ENCODE results near the gene SLC7A6OS.

SLC7A6OS gene

DNA sequence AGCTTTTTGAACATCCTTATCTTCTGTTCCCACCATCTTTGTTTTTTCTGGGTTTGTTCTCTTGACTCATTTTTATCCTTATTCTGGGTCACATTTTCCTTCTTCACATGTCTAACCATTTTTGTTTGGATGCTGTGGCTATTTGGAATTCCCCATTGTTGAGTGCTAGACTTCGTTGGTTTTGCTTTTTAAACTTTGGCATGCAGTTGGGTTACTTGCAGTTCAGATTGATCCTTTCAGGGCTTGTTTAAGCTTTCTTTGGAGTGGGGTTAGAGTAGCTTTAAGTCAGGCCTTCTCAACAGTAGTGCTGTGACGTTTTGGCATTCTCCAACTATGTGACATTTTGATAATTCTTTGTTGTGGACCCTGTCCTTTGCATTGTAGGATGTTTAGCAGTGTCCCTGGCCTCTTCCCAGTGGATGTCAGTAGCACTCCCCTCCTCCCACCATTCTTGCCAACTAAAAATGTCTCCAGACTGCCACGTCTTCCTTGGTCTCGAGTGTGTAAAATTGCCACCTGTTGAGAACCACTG is 21.2 kb upstream of the SLC7A6OS start:
- DNase-seq (ENCODE audit: low spot score in 2 of 2): no peak
- no peaks in the 10 kb centered on the region for H3K27me3 ChIP-seq (ENCODE audit: low read depth)
- no peaks in the 10 kb centered on the region for H3K9me3 ChIP-seq
- in situ Hi-C loops (cut with MboI; ENCODE audit: low sequenced_read_pairs): no loop called here
- H3K4me3 ChIP-seq: no peak overlapping the region
- peaks cover 57% of the 10 kb centered on the region for H3K36me3 ChIP-seq (replicated peaks)
- H3K4me1 ChIP-seq: peaks cover 2% of the 10 kb centered on the region

DNA sequence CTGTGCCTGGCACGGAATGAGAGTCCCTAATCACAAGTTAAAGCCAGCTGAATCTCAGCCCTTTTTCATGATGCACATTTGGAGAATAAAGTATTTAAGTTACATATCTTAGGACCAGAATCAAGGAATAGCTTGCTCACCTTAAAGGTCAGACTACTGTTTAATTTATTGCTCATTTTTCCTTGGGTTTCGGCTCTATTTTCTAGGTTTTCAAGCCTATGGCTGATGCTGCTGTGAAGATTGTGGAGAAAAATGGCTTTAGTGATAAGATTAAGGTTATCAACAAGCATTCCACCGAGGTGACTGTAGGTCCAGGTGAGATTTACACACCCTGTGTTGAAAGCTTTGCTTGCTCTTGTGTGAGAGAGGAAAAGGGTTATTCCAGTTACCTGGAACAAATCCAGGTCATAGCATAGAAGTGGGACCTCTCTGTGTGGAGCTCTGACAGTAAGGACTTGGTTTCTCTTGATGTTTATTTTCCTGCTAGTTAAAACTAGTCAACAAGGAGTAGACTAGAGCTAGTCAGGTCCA is 18.2 kb upstream of the SLC7A6OS start:
- Histone ChIP-seq H3K36me3 (replicated peaks) (peaks cover 69% of the 10 kb centered on the region), H3K4me1 (peaks cover 2% of the 10 kb centered on the region)
- in situ Hi-C loops (cut with MboI; ENCODE audit: low sequenced_read_pairs): loop anchor here (5.0 kb wide), 1 partner anchor 67 kb away; the partner anchor contains the start of gene SLC7A6

DNA sequence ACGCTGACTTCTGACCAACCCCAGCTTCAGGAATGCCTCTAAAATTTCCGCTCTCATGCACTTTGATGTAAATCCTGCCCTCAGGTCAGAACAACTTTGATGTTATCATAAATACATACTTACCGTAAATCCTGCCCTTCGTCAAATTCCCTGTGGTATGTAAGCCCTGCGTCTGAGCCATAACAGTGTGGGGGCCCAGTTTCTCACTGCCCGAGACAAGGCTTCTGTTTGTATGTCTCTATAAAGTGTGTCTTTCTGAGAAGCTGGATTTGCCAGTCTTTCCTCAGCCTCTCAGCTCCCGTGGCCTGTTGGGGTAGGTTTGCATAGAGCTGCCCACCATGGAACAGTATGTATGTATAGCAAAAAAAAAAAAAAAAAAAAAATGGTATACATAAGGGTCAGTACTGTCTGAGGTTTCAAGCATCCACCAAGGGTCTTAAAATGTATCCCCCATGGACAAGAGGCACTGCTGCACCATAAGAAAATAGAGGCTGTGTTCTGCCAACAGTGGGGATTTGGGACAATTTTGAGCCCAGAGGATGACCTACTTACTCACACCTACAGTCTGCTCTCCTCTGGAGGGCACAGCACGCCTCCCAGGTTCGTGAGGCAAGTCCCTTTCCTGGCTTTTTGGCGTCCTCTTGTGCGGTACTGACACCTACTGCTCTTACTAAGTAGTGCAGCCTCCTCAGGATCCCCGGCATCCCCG is 17.6 kb upstream of the SLC7A6OS start:
- peaks cover 2% of the 10 kb centered on the region for H3K4me1 ChIP-seq

More for the DNA sequence above, 18.2 kb upstream of the SLC7A6OS start:
- no peak overlapping the region for H3K4me3 ChIP-seq
- H3K9me3 ChIP-seq: no peaks in the 10 kb centered on the region
- DNase-seq (ENCODE audit: low spot score in 2 of 2): no peak
- H3K27me3 ChIP-seq (ENCODE audit: low read depth): no peaks in the 10 kb centered on the region

DNA sequence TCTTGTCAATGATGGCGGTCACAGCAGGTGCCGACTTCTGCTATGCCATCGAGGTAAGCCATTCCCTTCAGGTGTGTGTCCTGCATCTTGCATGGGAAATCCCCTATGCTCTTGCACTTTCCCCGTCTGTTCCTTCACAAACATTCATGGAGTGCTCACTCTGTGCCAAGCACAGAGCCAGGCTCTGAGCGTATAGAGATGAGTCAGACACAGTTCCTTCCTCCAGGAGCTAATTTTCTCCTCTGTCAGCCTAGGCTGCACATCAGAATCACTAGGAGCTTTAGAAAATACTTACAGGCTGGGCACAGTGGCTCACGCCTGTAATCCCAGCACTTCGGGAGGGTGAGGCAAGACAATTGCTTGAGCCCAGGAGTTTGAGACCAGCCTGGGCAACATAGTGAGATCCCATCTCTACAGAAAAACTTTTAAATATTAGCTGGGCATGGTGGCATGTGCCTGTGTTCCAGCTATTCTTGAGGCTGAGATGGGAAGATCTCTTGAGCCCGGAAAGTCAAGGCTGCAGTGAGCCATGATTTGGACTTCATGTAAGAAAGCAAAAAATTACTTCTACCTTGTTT is 14.1 kb upstream of the SLC7A6OS start:
- Histone ChIP-seq H3K36me3 (replicated peaks) (peaks cover 62% of the 10 kb centered on the region), H3K4me3 (no peak overlapping the region), H3K27me3 (ENCODE audit: low read depth) (no peaks in the 10 kb centered on the region), H3K9me3 (no peaks in the 10 kb centered on the region), H3K4me1 (peaks cover 2% of the 10 kb centered on the region)
- DNase-seq (ENCODE audit: low spot score in 2 of 2): no peak
- in situ Hi-C loops (cut with MboI; ENCODE audit: low sequenced_read_pairs): loop anchor here (5.0 kb wide), 1 partner anchor 63 kb away; the partner anchor contains the start of gene SLC7A6

More for the DNA sequence above, 17.6 kb upstream of the SLC7A6OS start:
- in situ Hi-C loops (cut with MboI; ENCODE audit: low sequenced_read_pairs): loop anchor here (5.0 kb wide), 1 partner anchor 66 kb away; the partner anchor contains the start of gene SLC7A6
- peaks cover 70% of the 10 kb centered on the region for H3K36me3 ChIP-seq (replicated peaks)
- no peak overlapping the region for H3K4me3 ChIP-seq
- H3K9me3 ChIP-seq: no peaks in the 10 kb centered on the region
- H3K27me3 ChIP-seq (ENCODE audit: low read depth): no peaks in the 10 kb centered on the region
- peak; percentile 79 to 85 for DNase-seq (ENCODE audit: low spot score in 2 of 2)

DNA sequence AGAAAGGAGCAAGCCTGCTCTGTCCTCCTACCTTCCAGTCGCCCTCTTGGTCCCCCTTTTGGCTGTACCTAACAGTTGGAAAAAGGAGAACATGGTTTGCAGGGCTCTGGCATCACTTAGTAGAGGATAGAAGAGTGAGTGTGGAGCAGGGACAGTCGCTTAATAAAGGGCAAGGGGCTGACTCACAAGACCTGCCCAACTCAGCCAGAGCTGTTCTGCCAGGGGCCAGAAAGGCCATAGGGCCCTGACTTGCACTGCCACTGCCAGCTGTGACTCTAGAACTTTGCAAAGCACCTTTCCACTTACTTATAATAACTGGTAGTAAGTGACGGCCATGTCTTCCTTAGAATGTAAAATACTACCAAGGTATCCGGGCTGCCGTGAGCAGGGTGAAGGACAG is 13.6 kb upstream of the SLC7A6OS start:
- peaks cover 2% of the 10 kb centered on the region for H3K4me1 ChIP-seq
- H3K27me3 ChIP-seq (ENCODE audit: low read depth): no peaks in the 10 kb centered on the region
- peaks cover 60% of the 10 kb centered on the region for H3K36me3 ChIP-seq (replicated peaks)
- in situ Hi-C loops (cut with MboI; ENCODE audit: low sequenced_read_pairs): no loop called here
- no peak overlapping the region for H3K4me3 ChIP-seq
- DNase-seq (ENCODE audit: low spot score in 2 of 2): no peak
- H3K9me3 ChIP-seq: no peaks in the 10 kb centered on the region

DNA sequence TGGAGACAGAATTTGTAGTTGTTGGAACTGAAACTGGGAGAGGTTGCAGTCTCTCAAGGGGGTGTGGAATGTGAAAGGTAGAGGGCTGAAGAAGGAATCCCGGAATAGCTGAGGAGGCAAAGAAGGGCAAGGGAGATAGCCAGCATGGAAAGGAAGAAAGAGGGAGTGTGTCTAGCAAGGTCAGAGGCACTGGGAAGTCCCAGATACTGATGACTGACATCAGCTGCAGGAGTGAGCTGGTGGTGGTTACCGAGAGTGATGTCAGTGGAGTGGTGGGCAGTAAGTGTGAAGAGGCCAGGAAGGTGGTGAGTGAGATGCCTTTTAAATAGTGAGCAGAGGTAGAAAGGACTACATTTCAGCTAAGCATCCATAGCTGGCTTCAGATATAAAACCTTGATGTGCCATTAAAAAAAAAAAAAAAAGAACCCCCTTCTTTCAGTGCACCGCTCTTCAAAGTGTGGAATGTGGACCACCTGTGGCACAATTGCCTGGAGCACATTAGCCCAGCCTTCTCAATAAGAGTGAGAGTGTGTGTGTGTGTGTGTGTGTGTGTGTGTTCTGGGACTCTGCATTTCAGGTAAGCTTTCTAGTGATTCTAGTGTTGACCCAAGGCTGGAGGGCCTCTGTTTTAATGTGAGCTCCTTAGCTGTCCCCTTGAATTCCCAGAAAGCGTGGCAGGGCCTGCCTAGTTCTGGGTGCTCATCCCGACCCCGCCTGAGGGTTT is 8.6 kb upstream of the SLC7A6OS start:
- DNase-seq (ENCODE audit: low spot score in 2 of 2): no peak

DNA sequence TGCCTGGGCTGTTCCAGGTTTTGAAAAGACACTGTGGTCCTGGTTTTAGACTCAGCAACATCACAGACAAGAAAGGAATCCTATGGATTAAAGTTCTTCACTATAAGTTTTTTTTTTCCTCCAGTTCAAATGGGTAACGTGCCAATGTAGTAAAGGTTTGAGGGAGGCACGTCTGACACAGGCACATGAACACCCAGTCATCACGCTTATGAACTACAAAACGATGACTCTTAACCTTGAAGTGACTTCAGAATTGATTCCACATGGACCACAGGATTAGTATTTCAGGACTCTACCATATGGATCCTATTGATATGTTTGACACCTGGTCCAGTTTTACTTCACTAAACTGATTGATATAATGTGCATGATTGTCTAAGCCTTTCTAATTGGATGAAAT is 2.4 kb upstream of the SLC7A6OS start:
- Histone ChIP-seq H3K36me3 (replicated peaks) (peaks cover 29% of the 10 kb centered on the region), H3K27me3 (ENCODE audit: low read depth) (no peaks in the 10 kb centered on the region), H3K4me1 (peaks cover 12% of the 10 kb centered on the region), H3K9me3 (no peaks in the 10 kb centered on the region), H3K4me3 (no peak overlapping the region)
- DNase-seq (ENCODE audit: low spot score in 2 of 2): no peak
- in situ Hi-C loops (cut with MboI; ENCODE audit: low sequenced_read_pairs): no loop called here

More for the DNA sequence above, 8.6 kb upstream of the SLC7A6OS start:
- Histone ChIP-seq H3K27me3 (ENCODE audit: low read depth) (no peaks in the 10 kb centered on the region), H3K36me3 (replicated peaks) (peaks cover 57% of the 10 kb centered on the region), H3K9me3 (no peaks in the 10 kb centered on the region), H3K4me3 (no peak overlapping the region), H3K4me1 (no peaks in the 10 kb centered on the region)
- in situ Hi-C loops (cut with MboI; ENCODE audit: low sequenced_read_pairs): no loop called here

DNA sequence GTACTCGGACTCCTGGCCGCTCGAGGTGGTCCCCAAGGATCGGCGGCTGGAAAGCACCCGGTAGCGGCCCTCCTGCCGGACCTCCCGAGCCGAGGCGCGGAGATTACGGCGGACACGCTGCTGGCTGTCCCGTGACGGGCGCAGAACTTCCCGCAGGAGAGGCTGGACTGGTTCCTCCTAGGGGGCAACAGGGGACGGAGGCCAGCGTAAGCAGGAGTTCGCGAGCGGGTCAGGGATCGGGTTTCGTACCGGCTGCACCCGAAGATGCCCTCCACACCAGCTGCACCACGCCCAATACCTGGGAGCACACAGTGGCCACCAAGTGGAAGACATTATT is 341 bp downstream of the SLC7A6OS start:
- Histone ChIP-seq H3K4me1 (peaks cover 12% of the 10 kb centered on the region), H3K27me3 (ENCODE audit: low read depth) (no peaks in the 10 kb centered on the region), H3K36me3 (replicated peaks) (peaks cover 31% of the 10 kb centered on the region), H3K9me3 (no peaks in the 10 kb centered on the region), H3K4me3 (peak overlapping the region; percentile 86)
- in situ Hi-C loops (cut with MboI; ENCODE audit: low sequenced_read_pairs): no loop called here
- DNase-seq (ENCODE audit: low spot score in 2 of 2): no peak

DNA sequence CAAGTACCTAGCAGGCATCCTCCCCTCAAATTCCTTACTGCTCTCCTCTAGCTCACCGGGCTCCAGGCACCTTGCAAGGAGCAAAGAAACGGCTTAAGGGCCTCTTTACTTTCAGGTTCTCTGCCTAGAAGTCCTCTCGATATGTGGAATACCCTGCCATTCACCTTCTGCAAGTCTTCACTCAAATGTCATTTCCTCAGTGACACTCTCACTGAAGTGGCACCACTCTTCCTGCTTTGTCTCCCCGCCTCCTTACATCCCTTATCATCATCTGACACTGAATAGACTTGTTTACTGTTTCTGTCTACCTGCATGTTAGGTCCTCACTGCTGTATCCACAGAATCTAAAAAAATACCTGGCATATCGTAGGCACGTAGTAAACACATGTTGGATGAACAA is 947 bp downstream of the SLC7A6OS start:
- no peaks in the 10 kb centered on the region for H3K9me3 ChIP-seq
- H3K4me3 ChIP-seq: peak overlapping the region; percentile 86
- peaks cover 33% of the 10 kb centered on the region for H3K36me3 ChIP-seq (replicated peaks)
- in situ Hi-C loops (cut with MboI; ENCODE audit: low sequenced_read_pairs): no loop called here
- no peak for DNase-seq (ENCODE audit: low spot score in 2 of 2)
- peaks cover 12% of the 10 kb centered on the region for H3K4me1 ChIP-seq
- H3K27me3 ChIP-seq (ENCODE audit: low read depth): no peaks in the 10 kb centered on the region

DNA sequence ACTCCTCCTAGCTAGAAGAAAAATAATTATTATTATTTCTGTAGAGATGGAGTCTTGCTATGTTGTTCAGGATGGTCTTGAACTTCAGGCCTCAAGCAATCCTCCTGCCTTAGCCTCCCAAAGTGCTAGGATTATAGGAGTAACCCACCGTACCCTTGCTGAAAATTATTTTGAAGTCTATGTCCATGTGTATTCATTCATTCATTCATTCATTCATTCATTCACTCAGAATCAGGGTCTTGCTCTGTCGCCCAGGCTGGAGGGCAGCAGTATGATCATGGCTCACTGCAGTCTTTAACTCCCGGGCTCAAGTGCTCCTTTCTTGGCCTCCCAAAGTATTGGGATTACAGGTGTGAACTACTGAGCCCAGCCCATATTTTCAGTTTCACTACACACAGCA is 4.1 kb downstream of the SLC7A6OS start:
- Histone ChIP-seq H3K9me3 (no peaks in the 10 kb centered on the region), H3K27me3 (ENCODE audit: low read depth) (no peaks in the 10 kb centered on the region), H3K4me3 (no peak overlapping the region), H3K36me3 (replicated peaks) (peaks cover 49% of the 10 kb centered on the region), H3K4me1 (peaks cover 6% of the 10 kb centered on the region)
- DNase-seq (ENCODE audit: low spot score in 2 of 2): no peak
- in situ Hi-C loops (cut with MboI; ENCODE audit: low sequenced_read_pairs): no loop called here

DNA sequence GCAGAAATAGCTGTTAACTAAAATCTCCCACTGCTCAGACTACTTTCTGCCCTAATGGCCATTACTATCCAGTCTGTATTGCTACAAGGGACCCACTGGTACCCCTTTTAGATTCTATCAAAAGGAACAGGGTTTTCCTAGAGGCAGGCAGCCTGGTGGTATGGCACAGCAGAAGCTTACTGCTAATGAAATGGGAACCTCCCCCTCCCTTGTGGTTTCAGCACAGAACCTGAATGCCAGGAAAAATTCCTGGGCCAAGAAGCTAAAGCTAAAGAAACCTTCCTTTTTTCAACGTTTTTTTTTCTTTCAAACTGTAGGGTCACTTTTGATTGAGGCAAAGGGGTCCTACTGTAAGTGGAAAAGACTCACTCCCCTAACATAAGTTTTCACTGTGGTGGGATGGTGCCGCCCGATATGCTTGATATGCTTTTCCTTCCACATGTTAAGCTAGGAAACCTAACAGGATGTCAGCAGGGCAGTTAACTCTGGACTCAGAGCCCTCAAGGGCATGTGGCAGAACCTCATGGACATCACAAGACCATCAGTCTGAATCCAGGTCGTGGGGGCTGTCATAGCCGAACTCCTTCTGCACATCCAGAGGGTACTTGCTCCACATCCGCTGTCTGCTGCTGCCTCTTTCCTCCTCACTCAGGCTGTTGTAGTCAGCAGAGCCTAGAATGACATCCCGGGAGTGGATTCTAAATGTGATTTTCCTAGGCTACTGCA is 9.8 kb downstream of the SLC7A6OS start:
- no peaks in the 10 kb centered on the region for H3K4me1 ChIP-seq
- peaks cover 83% of the 10 kb centered on the region for H3K36me3 ChIP-seq (replicated peaks)
- H3K27me3 ChIP-seq (ENCODE audit: low read depth): no peaks in the 10 kb centered on the region
- in situ Hi-C loops (cut with MboI; ENCODE audit: low sequenced_read_pairs): no loop called here
- no peak for DNase-seq (ENCODE audit: low spot score in 2 of 2)
- no peaks in the 10 kb centered on the region for H3K9me3 ChIP-seq
- H3K4me3 ChIP-seq: no peak overlapping the region

DNA sequence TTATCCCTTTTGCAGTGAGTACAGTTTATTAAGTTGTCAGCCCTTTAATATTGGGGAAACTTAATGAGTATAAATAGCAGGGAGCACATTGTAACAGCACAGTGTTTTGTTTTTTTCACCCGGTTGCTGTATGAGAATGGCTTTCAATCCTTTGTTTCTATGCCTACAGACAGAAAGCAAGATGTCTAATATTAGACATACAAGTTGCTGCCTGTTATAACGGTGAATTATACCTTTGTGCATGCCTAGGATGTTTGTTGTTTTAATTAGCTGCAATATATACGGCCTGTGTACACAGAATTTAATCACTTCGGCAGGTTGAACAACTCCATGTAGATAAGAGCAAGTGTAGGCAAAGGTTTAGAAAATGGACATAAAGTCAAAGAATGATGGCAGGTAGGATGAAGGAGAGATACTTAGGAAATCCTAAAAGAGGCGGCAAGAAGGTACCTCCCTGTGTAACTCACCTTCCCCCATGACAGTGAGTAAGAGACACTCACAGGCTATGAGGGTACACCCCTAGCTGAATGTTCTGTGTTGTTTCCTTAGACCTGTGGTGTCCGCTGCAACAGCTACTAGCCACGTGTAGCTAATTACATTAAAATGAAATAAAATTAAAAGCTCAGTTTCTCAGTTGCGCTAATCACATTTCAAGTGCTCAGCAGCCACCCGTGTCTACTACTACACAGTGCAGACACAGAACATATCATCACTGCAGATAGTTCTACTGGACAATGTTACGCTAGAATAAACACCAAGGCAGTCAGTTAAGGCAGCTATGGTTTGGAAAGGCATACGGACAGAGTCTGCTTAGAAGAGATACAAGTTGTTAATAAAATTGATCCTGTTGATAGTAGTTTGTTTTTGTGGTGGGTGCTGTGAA is 10.9 kb downstream of the SLC7A6OS start:
- H3K9me3 ChIP-seq: no peaks in the 10 kb centered on the region
- H3K27me3 ChIP-seq (ENCODE audit: low read depth): no peaks in the 10 kb centered on the region
- H3K36me3 ChIP-seq (replicated peaks): peaks cover 87% of the 10 kb centered on the region
- in situ Hi-C loops (cut with MboI; ENCODE audit: low sequenced_read_pairs): no loop called here
- no peak for DNase-seq (ENCODE audit: low spot score in 2 of 2)
- H3K4me3 ChIP-seq: no peak overlapping the region
- no peaks in the 10 kb centered on the region for H3K4me1 ChIP-seq

All from HAP-1 (cell line).